ENCODE measurements around the gene CDH16.

CDH16 gene

GRCh38 chr16:66911801-66912200 lies 6.9 kb downstream of the CDH16 start:
- ATAC-seq = no peak

DNA sequence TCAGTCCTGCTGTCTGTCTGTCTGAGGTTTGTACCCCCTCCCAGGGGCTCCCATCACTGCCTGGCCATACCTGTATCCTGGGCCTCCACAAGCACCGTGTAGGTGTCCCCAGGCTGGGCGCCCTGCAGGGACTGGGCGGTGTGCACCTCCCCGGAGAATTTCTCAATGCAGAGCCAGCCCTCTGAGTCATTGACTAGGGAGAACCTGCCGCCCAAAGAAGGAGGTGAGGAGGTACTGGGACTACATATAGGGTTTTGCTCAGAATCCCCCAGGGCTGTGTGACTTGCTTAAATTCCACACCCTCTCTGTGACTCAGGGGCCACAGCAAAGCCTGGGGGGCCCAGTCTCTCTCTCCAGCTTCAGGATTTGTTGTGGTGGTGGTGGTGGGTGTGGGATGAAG lies 7.6 kb downstream of the CDH16 start:
- H3K9me3 Mint-ChIP-seq = no peaks in the 10 kb centered on the region
- no peak for ATAC-seq

More at GRCh38 chr16:66911801-66912200, 6.9 kb downstream of the CDH16 start:
- Mint-ChIP-seq H3K9me3 (no peaks in the 10 kb centered on the region), H3K27me3 (peaks cover 43% of the 10 kb centered on the region), H3K27ac (no peak overlapping the region), H3K36me3 (no peaks in the 10 kb centered on the region), H3K4me3 (no peak overlapping the region), H3K4me1 (no peaks in the 10 kb centered on the region)

DNA sequence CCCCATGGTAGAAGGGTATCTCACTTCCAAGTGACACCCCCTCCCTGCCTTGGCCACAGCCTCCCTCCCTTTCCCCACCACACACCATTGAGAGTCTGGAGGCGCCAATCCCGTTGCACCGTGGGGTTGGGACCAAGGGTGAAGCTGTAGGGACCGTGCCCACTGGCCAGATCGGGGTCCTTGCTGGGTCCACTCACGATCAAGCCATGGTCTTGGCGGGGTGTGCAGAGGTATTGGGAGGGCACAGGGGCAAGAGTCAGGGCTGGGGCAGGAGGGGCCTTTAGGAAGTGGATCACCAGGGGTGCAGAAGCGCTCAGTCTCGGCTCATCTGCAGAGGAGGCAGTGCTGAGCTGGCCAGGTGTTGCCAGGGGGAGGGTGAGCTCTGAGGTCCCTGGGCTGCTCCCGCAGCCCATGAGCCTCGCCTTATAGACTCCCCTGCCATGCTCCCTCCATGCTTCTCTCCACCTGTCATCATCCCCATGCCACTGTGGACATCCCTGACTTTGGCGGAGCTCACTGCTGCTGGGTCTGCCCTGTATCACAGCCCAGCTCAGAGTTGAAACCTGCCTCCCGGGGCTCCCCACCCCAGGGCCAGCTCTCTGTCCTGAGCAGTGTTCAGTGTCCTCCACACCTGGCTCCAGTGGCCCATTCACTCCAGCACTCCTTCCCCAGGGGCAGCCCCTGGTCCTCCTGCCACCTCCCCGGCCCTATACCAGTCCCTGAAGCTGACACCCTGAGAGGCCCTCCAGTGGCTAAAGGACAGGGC lies 8.3 kb downstream of the CDH16 start:
- Mint-ChIP-seq H3K4me3 (no peak overlapping the region), H3K9me3 (no peaks in the 10 kb centered on the region), H3K36me3 (no peaks in the 10 kb centered on the region), H3K27ac (no peak overlapping the region), H3K27me3 (peaks cover 34% of the 10 kb centered on the region), H3K4me1 (no peaks in the 10 kb centered on the region)
- no peak for ATAC-seq

More for the DNA sequence above, 7.6 kb downstream of the CDH16 start:
- H3K4me1 Mint-ChIP-seq = no peaks in the 10 kb centered on the region
- no peak overlapping the region for H3K4me3 Mint-ChIP-seq
- H3K27ac Mint-ChIP-seq = no peak overlapping the region
- peaks cover 41% of the 10 kb centered on the region for H3K27me3 Mint-ChIP-seq
- no peaks in the 10 kb centered on the region for H3K36me3 Mint-ChIP-seq

GRCh38 chr16:66908762-66909559 lies 9.7 kb downstream of the CDH16 start:
- H3K36me3 Mint-ChIP-seq = no peaks in the 10 kb centered on the region
- ATAC-seq = no peak
- H3K4me3 Mint-ChIP-seq = no peak overlapping the region
- no peaks in the 10 kb centered on the region for H3K4me1 Mint-ChIP-seq
- H3K27ac Mint-ChIP-seq = no peak overlapping the region
- H3K27me3 Mint-ChIP-seq = peaks cover 21% of the 10 kb centered on the region
- H3K9me3 Mint-ChIP-seq = no peaks in the 10 kb centered on the region

GRCh38 chr16:66908116-66908515 lies 10.6 kb downstream of the CDH16 start:
- no peak for ATAC-seq
- Mint-ChIP-seq H3K4me1 (no peaks in the 10 kb centered on the region), H3K36me3 (no peaks in the 10 kb centered on the region), H3K27ac (no peak overlapping the region), H3K9me3 (no peaks in the 10 kb centered on the region), H3K4me3 (no peak overlapping the region), H3K27me3 (peaks cover 21% of the 10 kb centered on the region)

DNA sequence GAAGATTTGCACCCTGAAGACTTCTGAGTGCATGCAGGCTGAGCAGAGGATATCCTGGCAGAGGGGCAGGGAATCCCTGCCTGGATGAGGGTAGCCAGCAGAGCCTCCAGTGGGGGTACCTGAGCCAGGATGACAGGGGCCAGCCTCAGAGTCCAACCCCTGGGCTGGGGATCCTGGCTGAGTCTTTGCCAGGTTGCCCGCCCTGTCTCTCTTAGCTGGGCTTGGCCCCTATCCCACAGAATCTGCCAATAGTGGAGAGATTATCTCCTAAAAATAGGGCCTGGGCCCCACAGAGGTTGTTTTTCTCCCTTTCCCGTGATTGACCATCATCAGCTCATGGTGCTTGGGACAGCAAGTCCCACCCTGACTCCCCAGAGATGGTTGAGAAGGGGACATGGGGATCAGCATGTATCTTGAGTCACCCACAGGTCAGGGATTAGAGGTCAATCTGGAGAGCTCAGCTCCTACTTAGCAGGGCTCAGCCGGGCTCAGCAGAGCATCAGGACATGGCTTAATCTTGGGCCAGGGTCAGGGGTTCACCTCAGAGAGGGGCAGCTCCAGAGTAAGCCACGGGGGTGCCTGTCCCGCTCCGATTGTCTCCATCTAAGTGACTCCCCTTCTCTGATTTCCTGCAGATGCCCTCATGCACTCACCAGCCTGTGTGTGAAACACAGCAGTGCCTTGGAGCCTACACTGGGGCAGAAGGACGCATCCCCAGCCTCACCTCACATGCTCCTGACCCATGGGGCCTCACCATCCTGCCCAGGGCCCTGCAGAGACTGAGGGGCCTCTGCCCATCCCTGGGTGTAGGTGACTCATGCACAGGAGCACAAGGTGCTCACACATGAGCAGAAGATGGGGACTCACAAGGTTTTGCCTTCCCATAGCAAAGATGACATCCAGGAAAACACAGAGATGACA lies 11.5 kb downstream of the CDH16 start:
- no peak for ATAC-seq
- Mint-ChIP-seq H3K4me3 (no peak overlapping the region), H3K27ac (no peak overlapping the region), H3K9me3 (no peaks in the 10 kb centered on the region), H3K27me3 (peaks cover 19% of the 10 kb centered on the region), H3K36me3 (no peaks in the 10 kb centered on the region), H3K4me1 (no peaks in the 10 kb centered on the region)

GRCh38 chr16:66905633-66906539 lies 12.8 kb downstream of the CDH16 start:
- Mint-ChIP-seq H3K36me3 (no peaks in the 10 kb centered on the region), H3K27me3 (peaks cover 10% of the 10 kb centered on the region), H3K4me3 (no peak overlapping the region), H3K9me3 (no peaks in the 10 kb centered on the region), H3K27ac (no peak overlapping the region), H3K4me1 (no peaks in the 10 kb centered on the region)
- no peak for ATAC-seq

GRCh38 chr16:66904846-66905632 lies 13.6 kb downstream of the CDH16 start:
- Mint-ChIP-seq H3K4me1 (no peaks in the 10 kb centered on the region), H3K27me3 (peaks cover 10% of the 10 kb centered on the region), H3K36me3 (no peaks in the 10 kb centered on the region), H3K4me3 (no peak overlapping the region), H3K27ac (no peak overlapping the region), H3K9me3 (no peaks in the 10 kb centered on the region)
- ATAC-seq = no peak

DNA sequence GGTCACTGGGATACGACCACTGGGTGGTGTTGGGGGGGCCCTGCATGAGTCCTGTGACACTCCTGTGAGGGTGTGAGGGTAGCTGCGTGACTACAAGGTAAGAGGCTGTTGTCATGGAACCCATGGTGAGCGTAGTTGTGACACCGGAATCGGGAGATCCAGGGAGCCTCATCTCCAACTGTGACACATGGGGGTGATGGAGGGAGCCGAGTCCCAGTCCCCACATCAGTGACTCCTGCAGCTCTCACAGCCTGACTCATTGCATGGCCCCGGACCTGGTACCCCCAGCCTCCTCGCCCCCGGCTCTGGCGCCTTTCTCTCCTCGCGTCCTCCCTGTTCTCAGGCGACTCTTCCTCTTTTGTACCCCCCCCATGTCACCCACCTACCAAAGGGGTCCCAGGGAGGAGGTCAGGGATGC lies 14.2 kb downstream of the CDH16 start:
- ATAC-seq = no peak
- H3K27me3 Mint-ChIP-seq = peaks cover 10% of the 10 kb centered on the region
- no peaks in the 10 kb centered on the region for H3K4me1 Mint-ChIP-seq
- H3K9me3 Mint-ChIP-seq = no peaks in the 10 kb centered on the region
- no peak overlapping the region for H3K27ac Mint-ChIP-seq
- no peaks in the 10 kb centered on the region for H3K36me3 Mint-ChIP-seq
- H3K4me3 Mint-ChIP-seq = no peak overlapping the region

- H3K4me3 Mint-ChIP-seq = no peak overlapping the region
- ATAC-seq = no peak
- peaks cover 10% of the 10 kb centered on the region for H3K27me3 Mint-ChIP-seq
- no peak overlapping the region for H3K27ac Mint-ChIP-seq
- H3K36me3 Mint-ChIP-seq = no peaks in the 10 kb centered on the region
- no peaks in the 10 kb centered on the region for H3K4me1 Mint-ChIP-seq
- no peaks in the 10 kb centered on the region for H3K9me3 Mint-ChIP-seq
Observed at GRCh38 chr16:66903544-66904427, 14.9 kb downstream of the CDH16 start.

- H3K4me1 Mint-ChIP-seq = no peaks in the 10 kb centered on the region
- no peak for ATAC-seq
- H3K27ac Mint-ChIP-seq = no peak overlapping the region
- H3K4me3 Mint-ChIP-seq = no peak overlapping the region
- no peaks in the 10 kb centered on the region for H3K9me3 Mint-ChIP-seq
- H3K27me3 Mint-ChIP-seq = peaks cover 3% of the 10 kb centered on the region
- no peaks in the 10 kb centered on the region for H3K36me3 Mint-ChIP-seq
Observed at GRCh38 chr16:66902648-66903543, 15.8 kb downstream of the CDH16 start.

- no peak for ATAC-seq
- H3K36me3 Mint-ChIP-seq = no peaks in the 10 kb centered on the region
- H3K4me3 Mint-ChIP-seq = no peak overlapping the region
- no peak overlapping the region for H3K27ac Mint-ChIP-seq
- no peaks in the 10 kb centered on the region for H3K27me3 Mint-ChIP-seq
- H3K4me1 Mint-ChIP-seq = no peaks in the 10 kb centered on the region
- H3K9me3 Mint-ChIP-seq = no peaks in the 10 kb centered on the region
Observed at GRCh38 chr16:66901626-66902025, 17.1 kb downstream of the CDH16 start.
